Stimulated activated CD8-positive, alpha-beta memory T cell treated with anti-CD3 and anti-CD28 coated beads, Interleukin-12 subunit alpha, Interleukin-12 subunit beta, amount 100 ng/mL, for 24 hours (primary cell): ENCODE results near the gene TNNC1.

Experiments
- DNase-seq: peaks from one replicate; pipeline ENCODE4 v3.0.0-alpha.2; 2020; ENCODE audit errors: extremely low read depth

Gene TNNC1

GRCh38 chr3:52443791-52444687 lies 9.8 kb downstream of the TNNC1 start:
- DNase-seq, result no peak

DNA sequence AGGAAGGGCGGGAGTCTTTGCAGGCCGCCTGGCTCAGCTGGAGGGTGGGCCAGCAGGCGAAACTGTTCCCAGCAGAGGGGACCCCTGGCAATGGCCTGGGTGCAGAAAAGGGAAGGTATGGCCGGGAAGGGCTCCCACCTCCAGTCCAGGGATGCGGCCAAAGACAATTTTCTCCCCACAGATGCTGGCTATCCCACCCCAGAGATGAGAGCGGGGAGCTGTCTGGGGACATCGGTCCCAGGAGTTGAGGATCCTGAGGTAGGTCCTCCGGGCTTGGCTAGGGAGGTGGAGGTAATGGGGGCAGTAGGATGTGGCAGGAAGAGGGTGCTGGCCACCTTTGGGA lies 10.6 kb downstream of the TNNC1 start:
- DNase-seq, result no peak

- no peak for DNase-seq
Observed at GRCh38 chr3:52442409-52443267, 11.2 kb downstream of the TNNC1 start.

DNA sequence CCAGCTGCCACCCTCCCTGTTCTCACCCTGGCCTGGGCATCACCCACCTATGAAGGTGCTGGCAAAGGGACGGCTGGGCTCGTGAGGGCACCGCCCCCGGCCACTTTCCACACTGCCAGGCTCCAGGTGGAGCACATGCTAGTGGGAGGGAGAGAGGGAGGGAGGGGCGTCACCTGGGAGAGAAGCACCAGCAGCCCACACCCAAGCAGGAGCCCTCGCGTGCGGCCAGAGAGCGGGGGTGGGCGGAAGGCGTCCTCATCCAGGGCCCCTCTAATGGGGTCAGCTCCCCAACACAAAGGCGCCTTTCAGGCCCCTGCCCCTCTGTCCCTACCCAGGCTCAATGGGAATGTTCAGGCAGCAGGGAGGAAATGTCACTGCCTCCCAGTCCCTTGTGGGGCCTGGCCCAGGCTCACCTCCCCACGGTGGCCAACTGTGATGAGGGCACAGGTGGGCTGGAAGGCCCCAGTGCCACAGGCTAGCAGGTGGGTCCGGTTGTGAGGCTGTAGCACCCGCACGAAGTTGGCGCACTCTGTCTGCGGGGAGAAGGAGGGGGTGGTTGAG lies 12.0 kb downstream of the TNNC1 start:
- DNase-seq, result no peak

- no peak for DNase-seq
Observed at GRCh38 chr3:52441091-52441771, 12.6 kb downstream of the TNNC1 start.

- DNase-seq, result no peak
Observed at GRCh38 chr3:52440671-52441070, 13.2 kb downstream of the TNNC1 start.

GRCh38 chr3:52440249-52440551 lies 13.6 kb downstream of the TNNC1 start:
- DNase-seq, result no peak

DNA sequence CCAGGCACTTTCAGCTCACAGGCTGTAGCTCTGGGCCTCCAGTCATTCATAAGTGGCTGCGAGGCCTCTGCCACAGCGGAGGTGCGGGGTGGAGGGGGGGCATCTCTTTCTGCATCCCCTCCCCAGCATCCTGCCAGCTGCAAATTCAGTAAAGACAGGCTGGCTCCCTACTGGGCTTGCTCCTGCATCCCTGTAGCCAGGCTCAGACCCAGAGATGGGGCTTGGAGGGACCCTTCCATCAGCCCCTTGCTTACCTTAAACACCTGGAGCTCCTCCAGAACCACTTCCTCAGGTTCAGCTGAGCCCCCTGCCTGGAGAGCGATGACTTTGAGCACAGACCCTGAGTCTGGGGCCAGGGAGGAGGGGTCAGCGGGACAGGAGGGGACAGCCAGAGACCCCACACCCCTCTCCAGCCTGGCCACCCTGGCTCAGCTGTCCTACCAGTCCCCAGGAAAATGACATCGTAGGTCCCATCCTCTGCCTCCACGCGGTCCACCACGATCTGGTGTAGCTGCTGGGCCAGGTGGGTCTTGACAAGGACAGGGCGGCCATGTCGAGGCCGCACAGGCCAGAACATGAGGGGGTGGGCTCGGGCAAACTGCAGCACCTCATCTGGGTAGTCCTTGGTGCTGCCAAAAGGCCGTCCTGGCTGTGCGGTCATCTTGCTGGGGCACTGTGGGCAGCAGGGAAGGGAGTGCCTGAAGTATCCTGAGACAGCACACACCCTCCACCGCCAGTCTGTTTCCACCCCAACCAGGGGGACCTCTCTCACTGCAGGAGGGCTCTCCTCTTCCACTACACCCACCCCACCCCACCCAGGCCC lies 14.2 kb downstream of the TNNC1 start:
- DNase-seq, result no peak

DNA sequence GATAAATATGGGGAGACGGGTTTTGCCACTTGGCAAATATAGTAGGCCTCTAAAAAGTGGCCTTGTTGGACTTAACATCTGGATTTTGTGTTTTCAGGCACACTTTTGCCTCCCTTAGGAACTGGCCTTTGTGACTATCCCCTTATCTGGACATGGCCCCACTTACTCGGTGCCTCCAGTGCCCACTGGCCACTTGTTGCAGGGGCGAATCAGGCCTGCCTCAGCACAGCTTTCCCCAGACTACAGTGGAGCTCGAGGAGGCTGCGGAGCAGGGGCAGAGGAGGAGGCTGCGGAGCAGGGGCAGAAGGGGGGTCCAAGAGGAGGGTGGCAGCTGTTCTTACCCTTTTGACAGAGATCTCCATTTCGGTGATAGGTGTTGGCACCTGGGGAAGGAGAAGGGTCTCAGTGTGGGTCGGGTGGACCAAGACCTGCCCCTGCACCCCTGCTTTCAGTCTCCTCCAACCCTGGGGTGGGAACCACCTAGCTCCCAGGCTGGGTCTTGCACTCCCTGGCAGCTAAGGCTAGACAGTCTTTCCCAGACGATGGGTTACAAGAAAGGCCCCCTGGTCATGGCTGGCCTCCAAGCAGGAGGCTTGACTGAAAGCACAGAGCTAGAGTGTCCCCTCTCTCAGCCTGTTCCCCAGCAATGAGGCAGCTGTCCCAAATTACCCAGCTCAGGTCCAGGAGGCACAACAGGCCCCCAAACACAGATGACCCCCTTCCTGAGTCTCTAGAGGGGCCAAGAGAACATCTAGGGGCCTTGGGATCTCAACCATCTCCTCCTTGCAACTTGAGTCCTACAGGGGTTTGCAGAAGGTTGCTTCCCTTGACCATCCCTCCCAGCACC lies 15.0 kb downstream of the TNNC1 start:
- DNase-seq, result no peak

DNA sequence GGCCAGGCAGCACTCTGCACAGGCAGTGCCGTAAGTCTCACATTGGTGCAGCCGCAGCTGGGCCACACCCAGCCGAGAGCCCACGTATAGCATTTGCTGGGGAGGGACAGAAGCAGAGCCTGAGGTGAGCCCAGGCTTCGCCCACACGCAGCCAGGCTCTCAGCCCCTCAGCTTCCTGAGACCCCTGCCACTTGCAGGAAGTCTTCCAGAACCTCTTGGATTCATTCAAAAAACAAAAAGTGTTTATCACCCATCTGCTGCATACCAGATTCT lies 15.8 kb downstream of the TNNC1 start:
- DNase-seq, result no peak

- no peak for DNase-seq
Observed at GRCh38 chr3:52437326-52438103, 16.3 kb downstream of the TNNC1 start.

GRCh38 chr3:52436500-52437149 lies 17.2 kb downstream of the TNNC1 start:
- DNase-seq, result no peak

DNA sequence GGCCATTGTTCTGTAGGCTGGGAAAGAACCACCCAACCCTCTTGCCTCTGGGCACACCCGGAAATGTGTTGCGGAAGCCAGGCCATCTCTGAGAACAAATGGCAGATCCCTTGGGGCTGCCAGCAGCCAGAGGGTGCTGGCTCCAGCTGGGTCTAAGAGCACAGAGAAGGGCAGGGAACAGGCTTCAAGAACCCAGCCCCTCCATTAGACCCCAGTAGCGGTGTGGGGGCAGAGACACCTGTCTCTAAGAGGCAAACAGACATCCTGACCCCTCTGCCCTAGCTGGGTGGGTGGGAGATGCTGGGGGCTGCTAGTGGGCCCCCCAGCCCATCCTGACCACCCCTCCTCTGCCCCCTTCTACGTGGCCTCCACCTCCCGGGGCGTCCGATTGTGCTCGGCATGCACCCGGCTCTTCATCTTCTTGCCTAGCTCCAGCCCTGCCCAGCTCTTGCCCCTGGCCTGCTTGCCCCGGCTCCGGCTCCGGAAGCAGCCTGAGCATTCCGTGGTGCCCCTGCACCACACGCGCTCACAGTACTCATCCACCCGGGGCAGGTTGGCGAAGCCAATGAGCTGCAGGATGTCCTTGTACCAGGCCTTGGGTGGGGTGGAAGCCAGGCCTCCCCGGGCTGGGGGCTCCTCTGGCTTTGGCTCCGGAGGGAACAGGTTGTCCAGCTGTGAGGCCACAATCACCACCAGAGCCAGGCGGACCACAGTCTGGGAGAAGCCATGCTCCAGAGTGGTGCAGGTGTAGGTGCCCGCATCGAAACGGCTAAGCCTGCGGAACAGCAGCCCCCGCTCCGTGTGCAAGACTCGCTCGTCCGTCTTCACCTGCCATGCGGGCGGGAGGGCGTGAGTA lies 18.4 kb downstream of the TNNC1 start:
- DNase-seq, result no peak

GRCh38 chr3:52434491-52435115 lies 19.2 kb downstream of the TNNC1 start:
- no peak for DNase-seq

GRCh38 chr3:52433996-52434479 lies 19.8 kb downstream of the TNNC1 start:
- no peak for DNase-seq

DNA sequence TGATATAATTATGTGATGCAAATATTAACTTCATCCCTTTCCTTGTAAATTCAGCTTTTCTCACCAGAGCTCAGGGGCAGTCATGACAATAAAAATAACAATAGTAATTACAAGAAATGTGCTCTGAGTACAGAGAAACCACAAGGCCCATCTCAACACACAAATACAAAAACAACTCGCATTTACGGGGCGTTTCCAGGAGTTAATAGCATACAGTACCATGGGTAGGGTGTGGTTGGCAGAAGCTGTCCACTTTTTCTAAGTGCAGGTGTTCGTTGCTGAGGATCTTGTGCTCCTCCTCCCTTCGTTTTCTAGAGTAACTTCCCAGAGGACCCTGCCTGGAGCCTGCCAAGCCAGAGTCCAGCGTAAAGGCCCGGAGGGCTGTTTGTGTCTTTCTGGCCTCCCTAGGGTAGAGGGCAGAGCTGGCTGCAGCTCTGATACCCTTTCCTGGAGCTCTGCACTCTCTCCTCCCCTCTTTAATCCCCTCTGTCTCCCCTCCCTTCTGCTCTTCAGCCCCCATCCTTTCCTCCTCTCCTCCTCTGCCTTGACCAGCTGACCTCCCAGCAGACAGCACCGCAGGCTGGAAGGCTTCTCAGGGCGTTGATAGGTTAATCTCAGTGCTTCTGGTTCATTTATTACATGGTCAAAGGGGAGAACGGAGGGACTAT lies 20.4 kb downstream of the TNNC1 start:
- DNase-seq, result no peak

- DNase-seq, result no peak
Observed at GRCh38 chr3:52432691-52433141, 21.1 kb downstream of the TNNC1 start.
